H1 (cell line): ENCODE measurements around the gene UMODL1. TPM values are rescaled to one million over a fixed set of nuclear protein-coding genes. Genes with fewer than 3 reads are reported as not detected.

Experiments
- polyA plus RNA-seq, 7 experiments: library from polyadenylated mRNA; depleted of rRNA in 3 of 7; stranded (reverse) in 5 of 7; unstranded in 2 of 7; fragments of >200 nt in 5 of 7; fragments of 200-250 nt in 2 of 7; gene quantifications; 1 replicate in 5 of 7; 2 replicates in 1 of 7; 4 replicates in 1 of 7; pipeline versions ENCODE4 v1.2.1 to v1.2.3, GENCODE V29; 2011 to 2013; ENCODE audit warnings: missing spikeins in 2 of 7, mixed read lengths in 2 of 7
- total RNA-seq: library from RNA; stranded (reverse); fragmentation: NEBNext Ultra II Directional; extraction: Animal tissue kit (Norgen Biotek cat#: 25700); gene quantifications from 2 replicates; pipeline ENCODE4 v1.2.1, GENCODE V29; 2021
- TF ChIP-seq, protein P1 (sequence below): IDR thresholded peaks from 2 replicates; pipeline ENCODE4 v1.6.1; 2012; ENCODE audit warnings: low read length, inconsistent platforms

Gene UMODL1
- total and polyA plus RNA-seq, 2 of the 8 experiments (the other 6 are each of a cell fraction or from before 2014, with no cell fraction given) = not detected

DNA sequence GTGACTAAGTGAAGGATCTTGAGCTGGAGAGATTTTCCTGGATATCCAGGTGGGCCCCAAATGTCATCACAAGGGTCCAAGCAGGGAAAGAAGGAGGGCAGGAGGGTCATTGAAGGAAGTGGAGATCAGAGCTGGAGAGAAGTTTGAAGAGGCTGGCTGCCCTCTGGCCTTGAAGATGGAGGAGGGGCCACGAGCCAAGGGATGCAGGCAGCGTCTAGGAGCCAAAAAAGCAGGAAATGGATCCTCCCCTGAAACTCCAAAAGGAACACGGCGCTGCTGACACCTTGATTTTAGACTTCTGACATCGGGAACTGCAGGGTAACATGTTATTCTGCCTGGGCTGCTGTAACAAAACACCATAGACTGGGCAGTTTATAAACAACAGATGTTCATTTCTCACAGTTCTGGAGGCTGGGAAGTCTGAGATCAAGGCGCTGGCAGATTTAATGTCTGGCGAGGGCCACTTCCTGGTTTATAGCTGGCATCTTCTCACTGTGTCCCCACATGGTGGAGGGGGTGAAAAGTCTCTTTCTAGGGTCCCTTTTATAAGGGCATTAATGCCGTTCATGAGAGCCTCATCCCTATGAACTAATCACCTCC, 32.2 kb upstream of the UMODL1 start (continued):
- TF ChIP-seq, protein P1, sequence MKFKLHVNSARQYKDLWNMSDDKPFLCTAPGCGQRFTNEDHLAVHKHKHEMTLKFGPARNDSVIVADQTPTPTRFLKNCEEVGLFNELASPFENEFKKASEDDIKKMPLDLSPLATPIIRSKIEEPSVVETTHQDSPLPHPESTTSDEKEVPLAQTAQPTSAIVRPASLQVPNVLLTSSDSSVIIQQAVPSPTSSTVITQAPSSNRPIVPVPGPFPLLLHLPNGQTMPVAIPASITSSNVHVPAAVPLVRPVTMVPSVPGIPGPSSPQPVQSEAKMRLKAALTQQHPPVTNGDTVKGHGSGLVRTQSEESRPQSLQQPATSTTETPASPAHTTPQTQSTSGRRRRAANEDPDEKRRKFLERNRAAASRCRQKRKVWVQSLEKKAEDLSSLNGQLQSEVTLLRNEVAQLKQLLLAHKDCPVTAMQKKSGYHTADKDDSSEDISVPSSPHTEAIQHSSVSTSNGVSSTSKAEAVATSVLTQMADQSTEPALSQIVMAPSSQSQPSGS = no peak
